Measurements from ENCODE around the gene PARD3.

- TF ChIP-seq ZBTB33 (IDR thresholded peaks at IDR 0.05; ENCODE audit: extremely low read depth, insufficient replicate concordance, low read length) (no peak), POLR2A (IDR thresholded peaks at IDR 0.05; ENCODE audit: borderline replicate concordance, extremely low read depth, insufficient read depth, insufficient read length) (no peak), CTCF (IDR thresholded peaks at IDR 0.05 in 2 of 3, conservative IDR thresholded peaks at IDR 0.05 in 1 of 3; ENCODE audit: borderline replicate concordance in 1 of 3, insufficient read depth in 1 of 3, low read depth in 2 of 3, low read length in 2 of 3) (no peak), EZH2phosphoT487 (IDR thresholded peaks at IDR 0.05; ENCODE audit: borderline replicate concordance) (no peak), ELF1 (IDR thresholded peaks at IDR 0.05; ENCODE audit: borderline replicate concordance, low read depth) (no peak), RAD21 (IDR thresholded peaks at IDR 0.05; ENCODE audit: low read depth) (no peak), ATF3 (IDR thresholded peaks at IDR 0.05) (no peak), POLR2AphosphoS5 (IDR thresholded peaks at IDR 0.05; ENCODE audit: low read depth, low read length) (no peak), CBX3 (IDR thresholded peaks at IDR 0.05; ENCODE audit: low read depth) (no peak), SIN3A (IDR thresholded peaks at IDR 0.05; ENCODE audit: low read depth) (no peak)
Measured at GRCh38 chr10:34415039-34415438, 400.1 kb downstream of the PARD3 start.

Data from HCT116 (cell line).